HepG2 (cell line): Measurements from ENCODE around the gene ZSCAN5C. TPM values are rescaled to one million over a fixed set of nuclear protein-coding genes. Genes with fewer than 3 reads are reported as not detected.

ENCODE experiments used
- ATAC-seq: fragments of 200-7000 bp; cut with Tn5 transposase; 3 replicates; pipeline ENCODE4 v1.9.1; 2020; ENCODE audit warnings: mild to moderate bottlenecking, moderate library complexity
- BruUV-seq: library from RNA; stranded (reverse); fragments of 400-500 nt; replicated peaks from 2 replicates; lab custom pipeline; 2021; lab: Mats Ljungman, UMichigan
- CTCF ChIA-PET: fragments of 300-600 bp; formaldehyde crosslinking; extraction: SDS; loops from one replicate; lab custom pipeline; 2021; ENCODE audit warnings: low total read pairs, inconsistent platforms, low intra/inter-chr PET ratio; lab: Yijun Ruan, JAX
- POLR2A ChIA-PET: fragments of 350-600 bp; sonication (Branson Sonifier 250); formaldehyde crosslinking; loops from one replicate; lab custom pipeline; 2020; ENCODE audit warnings: antibody characterized with exemption, inconsistent platforms; lab: Yijun Ruan, JAX
- DNase-seq: peaks from one replicate; pipeline ENCODE4 v3.0.0-alpha.2; 2015; ENCODE audit warnings: low spot score
- FAIRE-seq: peaks from 3 replicates; lab custom pipeline; 2011; peaks lifted over from hg19 to GRCh38; lab: Jason Lieb, UNC
- H2AFZ ChIP-seq: one replicate; pipeline ENCODE4 v1.6.1; 2011; ENCODE audit warnings: low read length, inconsistent platforms
- H3K27ac ChIP-seq: fragments of 300-600 bp; 3 replicates; pipeline ENCODE4 v1.8.0; 2011; ENCODE audit warnings: mixed run types, mild to moderate bottlenecking, mixed read lengths, low read length, inconsistent platforms; ENCODE audit not compliant: insufficient read depth; ENCODE audit errors: extremely low read length
- H3K27me3 ChIP-seq, 2 experiments: fragments of 200-600 bp in 1 of 2; 2 replicates in 1 of 2; 3 replicates in 1 of 2; pipeline versions ENCODE4 v1.6.0 to v1.8.0; 2011; ENCODE audit warnings: low read length in 2 of 2, mild to moderate bottlenecking in 2 of 2, moderate library complexity in 2 of 2, inconsistent platforms in 1 of 2; ENCODE audit not compliant: insufficient read depth in 2 of 2, control insufficient read depth in 1 of 2
- H3K36me3 ChIP-seq, 2 experiments: fragments of 200-600 bp in 1 of 2; replicated peaks in 1 of 2; 2 replicates in 1 of 2; 3 replicates in 1 of 2; pipeline versions ENCODE4 v1.5.1 to v1.8.0; 2011; ENCODE audit warnings: low read length in 2 of 2, inconsistent platforms in 1 of 2; ENCODE audit not compliant: insufficient read depth in 2 of 2, control insufficient read depth in 1 of 2
- H3K4me1 ChIP-seq: 2 replicates; pipeline ENCODE4 v1.5.1; 2012; ENCODE audit warnings: low read length, inconsistent platforms; ENCODE audit not compliant: insufficient read depth
- H3K4me2 ChIP-seq: 2 replicates; pipeline ENCODE4 v1.6.0; 2011; ENCODE audit warnings: low read depth, low read length, inconsistent platforms
- H3K4me3 ChIP-seq, 3 experiments: fragments of 200-600 bp in 1 of 3; sonication (generic), shearing (Covaris generic) in 1 of 3; replicated peaks in 1 of 3; 2 replicates each; pipeline ENCODE4 v1.5.1; 2011 to 2016; ENCODE audit warnings: low read length in 3 of 3, inconsistent platforms in 2 of 3, low read depth in 2 of 3, mild to moderate bottlenecking in 2 of 3, control low read depth in 1 of 3, mixed read lengths in 1 of 3; ENCODE audit not compliant: insufficient read depth in 1 of 3
- H3K79me2 ChIP-seq: one replicate; pipeline ENCODE4 v1.6.1; 2011; ENCODE audit warnings: low read length, inconsistent platforms; ENCODE audit not compliant: insufficient read depth
- H3K9ac ChIP-seq: 2 replicates; pipeline ENCODE4 v1.6.0; 2011; ENCODE audit warnings: mild to moderate bottlenecking, low read depth, low read length, inconsistent platforms; ENCODE audit not compliant: insufficient read depth
- H3K9me3 ChIP-seq: 2 replicates; pipeline ENCODE4 v1.5.1; 2012; ENCODE audit warnings: mild to moderate bottlenecking, low read length
- H4K20me1 ChIP-seq: 2 replicates; pipeline ENCODE4 v1.6.0; 2011; ENCODE audit warnings: inconsistent platforms, mild to moderate bottlenecking, low read length, moderate library complexity; ENCODE audit not compliant: insufficient read depth
- DMAP1 ChIP-seq: IDR thresholded peaks from 2 replicates; pipeline ENCODE4 v1.6.1; 2016
- EP300 ChIP-seq, 3 experiments: sonication (generic) in 1 of 3; formaldehyde crosslinking in 1 of 3; IDR thresholded peaks; 2 replicates each; pipeline versions ENCODE4 v1.5.1 to v1.6.1; 2011 to 2020; ENCODE audit warnings: low read depth in 2 of 3, low read length in 2 of 3, borderline replicate concordance in 1 of 3, improper control_type of control experiment in 1 of 3, mild to moderate bottlenecking in 1 of 3, missing genetic modification reagents in 1 of 3, moderate library complexity in 1 of 3
- FOXM1 ChIP-seq: sonication (generic); formaldehyde crosslinking; IDR thresholded peaks from 2 replicates; pipeline ENCODE4 v1.5.0; 2020; ENCODE audit warnings: missing genetic modification reagents
- GATAD1 ChIP-seq: IDR thresholded peaks from 2 replicates; pipeline ENCODE4 v1.6.1; 2016; ENCODE audit warnings: missing genetic modification reagents, missing compliant biosample characterization
- HNRNPK ChIP-seq: fragments of 200-400 bp; formaldehyde crosslinking; IDR thresholded peaks from 2 replicates; pipeline ENCODE4 v1.6.1; 2018; ENCODE audit warnings: low read length, low read depth, moderate library complexity, mild to moderate bottlenecking; ENCODE audit not compliant: poor library complexity, severe bottlenecking
- SP4 ChIP-seq: sonication (generic); formaldehyde crosslinking; IDR thresholded peaks from 2 replicates; pipeline ENCODE4 v1.8.1; 2023; ENCODE audit warnings: mild to moderate bottlenecking, missing genetic modification reagents
- TBL1XR1 ChIP-seq: fragments of 150-350 bp; IDR thresholded peaks from 2 replicates; pipeline ENCODE4 v1.6.1; 2014; ENCODE audit warnings: borderline replicate concordance, low read length; ENCODE audit not compliant: partially characterized antibody
- ZNF264 ChIP-seq: sonication (generic); formaldehyde crosslinking; IDR thresholded peaks from 2 replicates; pipeline ENCODE4 v1.4.0; 2020; ENCODE audit warnings: missing genetic modification reagents
- ZNF337 ChIP-seq: sonication (generic); formaldehyde crosslinking; IDR thresholded peaks from 2 replicates; pipeline ENCODE4 v1.5.1; 2020; ENCODE audit warnings: missing genetic modification reagents, low read depth, mild to moderate bottlenecking, borderline replicate concordance
- ZNF597 ChIP-seq: sonication (generic); formaldehyde crosslinking; IDR thresholded peaks from 2 replicates; pipeline ENCODE4 v1.5.0; 2020; ENCODE audit warnings: missing genetic modification reagents
- WGBS: methylation state at CpG from one replicate; pipeline ENCODE4 v1.1.6; 2017; ENCODE audit warnings: low lambda C conversion rate; 5-methylcytosine and 5-hydroxymethylcytosine counted together
- in situ Hi-C: cut with HindIII; loops from 2 replicates; pipeline ENCODE4 v1.10.0; 2017; ENCODE audit warnings: low pct_unique_long_range_greater_than_20kb; ENCODE audit not compliant: extremely low pct_ligation_motif_present
- intact Hi-C: fragments of 100-400 bp; cut with micrococcal nuclease; formaldehyde crosslinking; loops from one replicate; pipeline ENCODE4 v1.10.0; 2022; ENCODE audit not compliant: unreplicated experiment
- polyA plus RNA-seq, 8 experiments: library from polyadenylated mRNA; depleted of rRNA in 3 of 8; stranded (reverse) in 7 of 8; unstranded in 1 of 8; fragments of >200 nt; fragmentation: Illumina TruSeq in 4 of 8; extraction: Trizol in 4 of 8; gene quantifications; 2 replicates each; pipeline versions ENCODE4 v1.2.1 to v1.2.3, GENCODE V29; 2011 to 2016; ENCODE audit warnings: low read depth in 4 of 8, missing spikeins in 1 of 8, mixed read lengths in 1 of 8; ENCODE audit not compliant: insufficient read depth in 1 of 8
- total RNA-seq, 5 experiments: library from RNA; depleted of rRNA; stranded (reverse); fragments of >200 nt; fragmentation: Illumina TruSeq; extraction: Trizol; gene quantifications; 2 replicates each; pipeline ENCODE4 v1.2.3, GENCODE V29; 2016; ENCODE audit warnings: low read depth in 1 of 5
- TF ChIP-seq, protein P1 (sequence below), 2 experiments: sonication (generic) in 1 of 2; formaldehyde crosslinking in 1 of 2; IDR thresholded peaks; 2 replicates each; pipeline versions ENCODE4 v1.4.0 to v1.6.1; 2018 to 2020; ENCODE audit warnings: missing genetic modification reagents in 2 of 2, borderline replicate concordance in 1 of 2, low read depth in 1 of 2, mild to moderate bottlenecking in 1 of 2, missing biosample characterization in 1 of 2
- TF ChIP-seq, protein P2 (sequence below): sonication (generic); formaldehyde crosslinking; IDR thresholded peaks from 2 replicates; pipeline ENCODE4 v1.4.0; 2020; ENCODE audit warnings: mild to moderate bottlenecking, missing genetic modification reagents

Gene ZSCAN5C
- total and polyA plus RNA-seq, 2 of the 13 experiments (the other 11 are each of a cell fraction or from before 2014, with no cell fraction given) = not detected

DNA sequence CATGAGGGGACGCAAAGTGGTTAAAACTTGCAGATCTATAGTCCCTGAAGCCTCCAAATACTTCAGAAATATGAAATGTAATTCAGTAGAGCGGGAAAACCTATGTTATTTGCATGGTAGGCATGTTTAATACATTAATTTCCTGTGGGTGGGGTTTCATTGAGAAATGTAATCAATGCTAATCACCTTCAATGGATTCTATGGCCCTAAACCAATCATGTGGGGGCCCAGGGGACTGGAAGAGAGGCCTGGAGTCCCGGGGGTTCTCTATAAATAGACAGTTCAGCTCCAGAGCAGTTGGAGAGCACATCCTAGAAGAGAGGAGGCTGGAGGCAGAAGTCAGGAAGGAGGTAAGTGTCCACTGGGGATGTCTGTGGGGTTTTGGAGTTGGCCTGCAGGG, at the start of gene ZSCAN5C (continued):
- TF ChIP-seq, protein P1, sequence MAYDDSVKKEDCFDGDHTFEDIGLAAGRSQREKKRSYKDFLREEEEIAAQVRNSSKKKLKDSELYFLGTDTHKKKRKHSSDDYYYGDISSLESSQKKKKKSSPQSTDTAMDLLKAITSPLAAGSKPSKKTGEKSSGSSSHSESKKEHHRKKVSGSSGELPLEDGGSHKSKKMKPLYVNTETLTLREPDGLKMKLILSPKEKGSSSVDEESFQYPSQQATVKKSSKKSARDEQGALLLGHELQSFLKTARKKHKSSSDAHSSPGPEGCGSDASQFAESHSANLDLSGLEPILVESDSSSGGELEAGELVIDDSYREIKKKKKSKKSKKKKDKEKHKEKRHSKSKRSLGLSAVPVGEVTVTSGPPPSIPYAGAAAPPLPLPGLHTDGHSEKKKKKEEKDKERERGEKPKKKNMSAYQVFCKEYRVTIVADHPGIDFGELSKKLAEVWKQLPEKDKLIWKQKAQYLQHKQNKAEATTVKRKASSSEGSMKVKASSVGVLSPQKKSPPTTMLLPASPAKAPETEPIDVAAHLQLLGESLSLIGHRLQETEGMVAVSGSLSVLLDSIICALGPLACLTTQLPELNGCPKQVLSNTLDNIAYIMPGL (CRISPR knock-in tag; IDR thresholded peaks at IDR 0.05; ENCODE audit: borderline replicate concordance in 1 of 2, low read depth in 1 of 2) = no peak
- TF ChIP-seq TBL1XR1 (no peak), SP4 (CRISPR knock-in tag) (no peak), FOXM1 (CRISPR knock-in tag) (no peak), GATAD1 (CRISPR knock-in tag) (no peak), ZNF337 (CRISPR knock-in tag) (no peak), DMAP1 (CRISPR knock-in tag) (no peak)

- intact Hi-C loops = no loop called here
- DNase-seq = no peak
- no peak overlapping the region for H2AFZ ChIP-seq
- peaks cover 30% of the 10 kb centered on the region; the same call in 1 of the 2 replicates for H4K20me1 ChIP-seq
- H3K4me2 ChIP-seq = no peak overlapping the region
- FAIRE-seq = no peak
- no peak overlapping the region for H3K4me3 ChIP-seq
- WGBS = 83% methylated on average over 2 of the region's 2 CpGs
- no peak for TF ChIP-seq EP300 (IDR thresholded peaks at IDR 0.05; ENCODE audit: low read depth in 2 of 2, low read length in 2 of 2)
- no peak for TF ChIP-seq EP300 (CRISPR knock-in tag; IDR thresholded peaks at IDR 0.05; ENCODE audit: borderline replicate concordance)
- TF ChIP-seq ZNF597 (CRISPR knock-in tag) = no peak
- peak; percentile 93 for TF ChIP-seq ZNF264 (CRISPR knock-in tag)
- no peak for TF ChIP-seq HNRNPK
- TF ChIP-seq, protein P2, sequence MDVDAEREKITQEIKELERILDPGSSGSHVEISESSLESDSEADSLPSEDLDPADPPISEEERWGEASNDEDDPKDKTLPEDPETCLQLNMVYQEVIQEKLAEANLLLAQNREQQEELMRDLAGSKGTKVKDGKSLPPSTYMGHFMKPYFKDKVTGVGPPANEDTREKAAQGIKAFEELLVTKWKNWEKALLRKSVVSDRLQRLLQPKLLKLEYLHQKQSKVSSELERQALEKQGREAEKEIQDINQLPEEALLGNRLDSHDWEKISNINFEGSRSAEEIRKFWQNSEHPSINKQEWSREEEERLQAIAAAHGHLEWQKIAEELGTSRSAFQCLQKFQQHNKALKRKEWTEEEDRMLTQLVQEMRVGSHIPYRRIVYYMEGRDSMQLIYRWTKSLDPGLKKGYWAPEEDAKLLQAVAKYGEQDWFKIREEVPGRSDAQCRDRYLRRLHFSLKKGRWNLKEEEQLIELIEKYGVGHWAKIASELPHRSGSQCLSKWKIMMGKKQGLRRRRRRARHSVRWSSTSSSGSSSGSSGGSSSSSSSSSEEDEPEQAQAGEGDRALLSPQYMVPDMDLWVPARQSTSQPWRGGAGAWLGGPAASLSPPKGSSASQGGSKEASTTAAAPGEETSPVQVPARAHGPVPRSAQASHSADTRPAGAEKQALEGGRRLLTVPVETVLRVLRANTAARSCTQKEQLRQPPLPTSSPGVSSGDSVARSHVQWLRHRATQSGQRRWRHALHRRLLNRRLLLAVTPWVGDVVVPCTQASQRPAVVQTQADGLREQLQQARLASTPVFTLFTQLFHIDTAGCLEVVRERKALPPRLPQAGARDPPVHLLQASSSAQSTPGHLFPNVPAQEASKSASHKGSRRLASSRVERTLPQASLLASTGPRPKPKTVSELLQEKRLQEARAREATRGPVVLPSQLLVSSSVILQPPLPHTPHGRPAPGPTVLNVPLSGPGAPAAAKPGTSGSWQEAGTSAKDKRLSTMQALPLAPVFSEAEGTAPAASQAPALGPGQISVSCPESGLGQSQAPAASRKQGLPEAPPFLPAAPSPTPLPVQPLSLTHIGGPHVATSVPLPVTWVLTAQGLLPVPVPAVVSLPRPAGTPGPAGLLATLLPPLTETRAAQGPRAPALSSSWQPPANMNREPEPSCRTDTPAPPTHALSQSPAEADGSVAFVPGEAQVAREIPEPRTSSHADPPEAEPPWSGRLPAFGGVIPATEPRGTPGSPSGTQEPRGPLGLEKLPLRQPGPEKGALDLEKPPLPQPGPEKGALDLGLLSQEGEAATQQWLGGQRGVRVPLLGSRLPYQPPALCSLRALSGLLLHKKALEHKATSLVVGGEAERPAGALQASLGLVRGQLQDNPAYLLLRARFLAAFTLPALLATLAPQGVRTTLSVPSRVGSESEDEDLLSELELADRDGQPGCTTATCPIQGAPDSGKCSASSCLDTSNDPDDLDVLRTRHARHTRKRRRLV (CRISPR knock-in tag) = no peak
- POLR2A ChIA-PET = interaction anchor here (4.9 kb wide), 1 partner anchor 10 kb away, joined by 52 read pairs; the partner anchor contains the start of gene ZNF444
- H3K79me2 ChIP-seq = peaks cover 29% of the 10 kb centered on the region
- no peak for ATAC-seq
- no peaks in the 10 kb centered on the region for H3K9me3 ChIP-seq
- no TSS peak for BruUV-seq
- H3K36me3 ChIP-seq = peaks cover 16 to 67% of the 10 kb centered on the region in 2 experiments
- H3K9ac ChIP-seq = no peak overlapping the region
- peaks cover 28% of the 10 kb centered on the region for H3K4me1 ChIP-seq
- no peaks in the 10 kb centered on the region for H3K27me3 ChIP-seq
- in situ Hi-C loops = no loop called here
- no peak overlapping the region for H3K27ac ChIP-seq
- CTCF ChIA-PET = no interaction called here
These were observed 49.4 kb upstream of the ZSCAN5C start for GRCh38 chr19:56152644-56153043.
